ENCODE data around the gene CCDC116. TPM values are rescaled to one million over a fixed set of nuclear protein-coding genes. Genes with fewer than 3 reads are reported as not detected.

Gene CCDC116
- total and polyA plus RNA-seq, 2 donors, result 0.09 to 1.0 TPM

- H3K4me3 ChIP-seq (ENCODE audit: low read length in 2 of 2), result no peak overlapping the region
- no peaks in the 10 kb centered on the region for H3K27me3 ChIP-seq (ENCODE audit: control insufficient read depth in 2 of 2, insufficient read depth in 1 of 2, low read length in 1 of 2)
- no peaks in the 10 kb centered on the region for H3K9me3 ChIP-seq (ENCODE audit: control insufficient read depth in 2 of 2, insufficient read depth in 1 of 2, low read length in 1 of 2)
- DNase-seq (ENCODE audit: low read depth in 6 of 9, low spot score in 9 of 9), result no peak
- WGBS, result 97% methylated on average over 20 of the region's 20 CpGs
- H3K36me3 ChIP-seq (ENCODE audit: control insufficient read depth in 2 of 2, insufficient read depth in 2 of 2, low read length in 1 of 2), result peaks cover 50 to 66% of the 10 kb centered on the region in 2 donors
- no peaks in the 10 kb centered on the region for H3K4me1 ChIP-seq (ENCODE audit: control insufficient read depth in 2 of 2, insufficient read depth in 2 of 2, low read length in 2 of 2)
- H3K27ac ChIP-seq (ENCODE audit: low read depth in 1 of 2, low read length in 1 of 2), result no peak overlapping the region
Observed at GRCh38 chr22:21682385-21683175, 50.0 kb downstream of the CCDC116 start.

- Histone ChIP-seq H3K27me3 (ENCODE audit: control insufficient read depth in 2 of 2, insufficient read depth in 1 of 2, low read length in 1 of 2) (no peaks in the 10 kb centered on the region), H3K27ac (ENCODE audit: low read depth in 1 of 2, low read length in 1 of 2) (no peak overlapping the region), H3K36me3 (ENCODE audit: control insufficient read depth in 2 of 2, insufficient read depth in 2 of 2, low read length in 1 of 2) (peaks cover 58 to 72% of the 10 kb centered on the region in 2 donors), H3K9me3 (ENCODE audit: control insufficient read depth in 2 of 2, insufficient read depth in 1 of 2, low read length in 1 of 2) (no peaks in the 10 kb centered on the region), H3K4me3 (ENCODE audit: low read length in 2 of 2) (no peak overlapping the region), H3K4me1 (ENCODE audit: control insufficient read depth in 2 of 2, insufficient read depth in 2 of 2, low read length in 2 of 2) (no peaks in the 10 kb centered on the region)
- no peak for DNase-seq (ENCODE audit: low read depth in 6 of 9, low spot score in 9 of 9)
- WGBS, result 90% methylated on average over 7 of the region's 7 CpGs
Observed at GRCh38 chr22:21683401-21683811, 50.8 kb downstream of the CCDC116 start.

GRCh38 chr22:21684492-21685163 is 52.1 kb downstream of the CCDC116 start:
- 98% methylated on average over 19 of the region's 19 CpGs for WGBS
- DNase-seq (ENCODE audit: low read depth in 6 of 9, low spot score in 9 of 9), result no peak
- H3K4me3 ChIP-seq (ENCODE audit: low read length in 2 of 2), result no peak overlapping the region
- peaks cover 66 to 80% of the 10 kb centered on the region in 2 donors for H3K36me3 ChIP-seq (ENCODE audit: control insufficient read depth in 2 of 2, insufficient read depth in 2 of 2, low read length in 1 of 2)
- H3K27me3 ChIP-seq (ENCODE audit: control insufficient read depth in 2 of 2, insufficient read depth in 1 of 2, low read length in 1 of 2), result no peaks in the 10 kb centered on the region
- H3K4me1 ChIP-seq (ENCODE audit: control insufficient read depth in 2 of 2, insufficient read depth in 2 of 2, low read length in 2 of 2), result no peaks in the 10 kb centered on the region
- H3K9me3 ChIP-seq (ENCODE audit: control insufficient read depth in 2 of 2, insufficient read depth in 1 of 2, low read length in 1 of 2), result no peaks in the 10 kb centered on the region
- no peak overlapping the region for H3K27ac ChIP-seq (ENCODE audit: low read depth in 1 of 2, low read length in 1 of 2)

- H3K4me3 ChIP-seq (ENCODE audit: low read length in 2 of 2), result no peak overlapping the region
- no peaks in the 10 kb centered on the region for H3K9me3 ChIP-seq (ENCODE audit: control insufficient read depth in 2 of 2, insufficient read depth in 1 of 2, low read length in 1 of 2)
- H3K27me3 ChIP-seq (ENCODE audit: control insufficient read depth in 2 of 2, insufficient read depth in 1 of 2, low read length in 1 of 2), result no peaks in the 10 kb centered on the region
- no peak for DNase-seq (ENCODE audit: low read depth in 6 of 9, low spot score in 9 of 9)
- H3K4me1 ChIP-seq (ENCODE audit: control insufficient read depth in 2 of 2, insufficient read depth in 2 of 2, low read length in 2 of 2), result no peaks in the 10 kb centered on the region
- 85% methylated on average over 8 of the region's 8 CpGs for WGBS
- no peak overlapping the region for H3K27ac ChIP-seq (ENCODE audit: low read depth in 1 of 2, low read length in 1 of 2)
- H3K36me3 ChIP-seq (ENCODE audit: control insufficient read depth in 2 of 2, insufficient read depth in 2 of 2, low read length in 1 of 2), result peaks cover 67 to 83% of the 10 kb centered on the region in 2 donors
Observed at GRCh38 chr22:21685164-21685513, 52.6 kb downstream of the CCDC116 start.

- H3K36me3 ChIP-seq (ENCODE audit: control insufficient read depth in 2 of 2, insufficient read depth in 2 of 2, low read length in 1 of 2), result peaks cover 71 to 76% of the 10 kb centered on the region in 2 donors
- H3K27me3 ChIP-seq (ENCODE audit: control insufficient read depth in 2 of 2, insufficient read depth in 1 of 2, low read length in 1 of 2), result no peaks in the 10 kb centered on the region
- DNase-seq (ENCODE audit: low read depth in 6 of 9, low spot score in 9 of 9), result no peak
- no peaks in the 10 kb centered on the region for H3K9me3 ChIP-seq (ENCODE audit: control insufficient read depth in 2 of 2, insufficient read depth in 1 of 2, low read length in 1 of 2)
- WGBS, result over 99% methylated on average over 8 of the region's 8 CpGs
- no peaks in the 10 kb centered on the region for H3K4me1 ChIP-seq (ENCODE audit: control insufficient read depth in 2 of 2, insufficient read depth in 2 of 2, low read length in 2 of 2)
- H3K27ac ChIP-seq (ENCODE audit: low read depth in 1 of 2, low read length in 1 of 2), result no peak overlapping the region
- H3K4me3 ChIP-seq (ENCODE audit: low read length in 2 of 2), result no peak overlapping the region
Observed at GRCh38 chr22:21686193-21686608, 53.6 kb downstream of the CCDC116 start.

Other genes starting within 250 kb of the CCDC116 start
- 0.85 TPM for gene RIMBP3B, start 249.0 kb upstream of the CCDC116 start, total RNA-seq
- 0.68 TPM for gene RIMBP3B, start 249.0 kb upstream of the CCDC116 start, polyA plus RNA-seq
- 3.2 TPM for gene HIC2, start 215.4 kb upstream of the CCDC116 start, total RNA-seq
- gene HIC2, start 215.4 kb upstream of the CCDC116 start, polyA plus RNA-seq, result 2.8 TPM
- 1.2 TPM for gene TMEM191C, start 165.4 kb upstream of the CCDC116 start, total RNA-seq
- gene TMEM191C, start 165.4 kb upstream of the CCDC116 start, polyA plus RNA-seq, result 5.1 TPM
- gene RIMBP3C, start 81.3 kb upstream of the CCDC116 start, total RNA-seq, result 1.3 TPM
- gene RIMBP3C, start 81.3 kb upstream of the CCDC116 start, polyA plus RNA-seq, result 0.34 TPM
- 39.4 TPM for gene UBE2L3, start 65.0 kb upstream of the CCDC116 start, total RNA-seq
- gene UBE2L3, start 65.0 kb upstream of the CCDC116 start, polyA plus RNA-seq, result 50.1 TPM
- 24.2 TPM for gene YDJC, start 2.7 kb upstream of the CCDC116 start, total RNA-seq
- gene YDJC, start 2.7 kb upstream of the CCDC116 start, polyA plus RNA-seq, result 32.3 TPM
- gene SDF2L1, start 9.5 kb downstream of the CCDC116 start, total RNA-seq, result 21.7 TPM
- 22.8 TPM for gene SDF2L1, start 9.5 kb downstream of the CCDC116 start, polyA plus RNA-seq
- 20.9 TPM for gene PPIL2, start 33.3 kb downstream of the CCDC116 start, total RNA-seq
- 48.1 TPM for gene PPIL2, start 33.3 kb downstream of the CCDC116 start, polyA plus RNA-seq
- 9.1 TPM for gene YPEL1, start 103.0 kb downstream of the CCDC116 start, total RNA-seq
- gene YPEL1, start 103.0 kb downstream of the CCDC116 start, polyA plus RNA-seq, result 14.2 TPM
- 71.1 TPM for gene MAPK1, start 234.9 kb downstream of the CCDC116 start, total RNA-seq
- gene MAPK1, start 234.9 kb downstream of the CCDC116 start, polyA plus RNA-seq, result 22.2 TPM

Measured in thymus (tissue), 11 donors.